ENCODE measurements around the gene HOXC11. TPM values are rescaled to one million over a fixed set of nuclear protein-coding genes. Genes with fewer than 3 reads are reported as not detected.

HOXC11 gene
- total and polyA plus RNA-seq, 2 donors (not counting 1 experiment from before 2014, with no cell fraction given) = not detected

DNA sequence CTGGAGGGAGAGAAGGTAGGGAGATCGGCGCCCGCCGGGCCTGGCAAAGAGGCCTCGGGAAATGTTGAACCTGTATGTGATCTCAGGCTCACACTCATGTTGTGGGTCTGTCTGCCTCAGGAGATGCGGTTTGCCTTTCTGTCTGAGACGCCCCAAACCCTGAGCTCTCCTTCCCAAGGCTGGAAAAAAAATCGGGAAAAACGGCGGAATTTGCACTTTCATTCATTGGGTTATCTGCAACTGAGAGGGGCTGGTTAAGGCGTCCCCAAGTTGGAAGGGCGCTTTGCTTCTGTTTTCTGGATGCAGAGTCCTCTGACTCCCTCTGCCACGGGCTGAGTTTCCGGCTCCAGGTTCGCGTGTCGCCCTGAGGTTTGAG, 22.1 kb downstream of the HOXC11 start:
- WGBS (ENCODE audit: insufficient coverage) = 5% methylated on average over 17 of the region's 17 CpGs
- ChIA-PET POLR2A (interaction anchor here (0.6 to 0.7 kb wide), 2 partner anchors 19 to 219 kb away, joined by 3 to 10 read pairs; no protein-coding TSS in a partner anchor), CTCF (no interaction called here)
- no peaks in the 10 kb centered on the region for H3K9me3 Mint-ChIP-seq (ENCODE audit: insufficient read depth)
- Histone ChIP-seq H3K27me3 (replicated peaks in 1 of 4; ENCODE audit: control extremely low read depth in 1 of 4, control insufficient read depth in 3 of 4, insufficient read depth in 4 of 4, low read length in 3 of 4) (peaks cover 0 to 98% (median 86%) of the 10 kb centered on the region in 4 experiments), H3K9ac (ENCODE audit: low read length) (peak overlapping the region; percentile 58), H3K27ac (ENCODE audit: low read length in 2 of 2) (no peak overlapping the region), H3K9me3 (ENCODE audit: control extremely low read depth in 1 of 3, control insufficient read depth in 2 of 3, insufficient read depth in 1 of 3, low read length in 2 of 3) (peaks cover 0 to 73% (median 0%) of the 10 kb centered on the region in 3 donors), H3K79me2 (ENCODE audit: control insufficient read depth, insufficient read depth, low read length) (no peaks in the 10 kb centered on the region), H3K4me2 (replicated peaks; ENCODE audit: low read depth, low read length, poor library complexity, severe bottlenecking) (peak overlapping the region; percentile 96), H2AFZ (ENCODE audit: insufficient read depth, low read depth, low read length, poor library complexity, severe bottlenecking) (peak overlapping the region; percentile 70), H3K4me3 (ENCODE audit: control extremely low read depth in 1 of 5, extremely low read depth in 1 of 5, insufficient read depth in 1 of 5, low read depth in 2 of 5, low read length in 4 of 5) (peak overlapping the region in 3 of 5 experiments; percentile 57 to 60 (median 59)), H3K36me3 (replicated peaks in 1 of 2; ENCODE audit: control extremely low read depth in 1 of 2, control insufficient read depth in 1 of 2, extremely low read depth in 1 of 2, insufficient read depth in 2 of 2, low read length in 1 of 2) (no peaks in the 10 kb centered on the region), H4K20me1 (ENCODE audit: control insufficient read depth, insufficient read depth, low read length, poor library complexity, severe bottlenecking) (no peaks in the 10 kb centered on the region), H3K4me1 (ENCODE audit: control insufficient read depth in 2 of 2, insufficient read depth in 2 of 2, low read length in 2 of 2) (peaks cover 34 to 64% of the 10 kb centered on the region in 2 donors)
- H3K27ac Mint-ChIP-seq = peak overlapping the region; percentile 47
- intact Hi-C loops (cut with micrococcal nuclease) = loop anchor here (5.0 kb wide), 2 partner anchors 37 to 43 kb away; partner anchors contain the start of genes HOXC12 and HOXC5
- DNase-seq (no peak), ATAC-seq (ENCODE audit: low read depth) (no peak)
- peak overlapping the region; percentile 89 for H3K4me3 Mint-ChIP-seq
- no peak for TF ChIP-seq EZH2 (IDR thresholded peaks at IDR 0.05; ENCODE audit: borderline replicate concordance, insufficient read depth, low read depth, low read length, poor library complexity, severe bottlenecking)
- TF ChIP-seq, protein P1, sequence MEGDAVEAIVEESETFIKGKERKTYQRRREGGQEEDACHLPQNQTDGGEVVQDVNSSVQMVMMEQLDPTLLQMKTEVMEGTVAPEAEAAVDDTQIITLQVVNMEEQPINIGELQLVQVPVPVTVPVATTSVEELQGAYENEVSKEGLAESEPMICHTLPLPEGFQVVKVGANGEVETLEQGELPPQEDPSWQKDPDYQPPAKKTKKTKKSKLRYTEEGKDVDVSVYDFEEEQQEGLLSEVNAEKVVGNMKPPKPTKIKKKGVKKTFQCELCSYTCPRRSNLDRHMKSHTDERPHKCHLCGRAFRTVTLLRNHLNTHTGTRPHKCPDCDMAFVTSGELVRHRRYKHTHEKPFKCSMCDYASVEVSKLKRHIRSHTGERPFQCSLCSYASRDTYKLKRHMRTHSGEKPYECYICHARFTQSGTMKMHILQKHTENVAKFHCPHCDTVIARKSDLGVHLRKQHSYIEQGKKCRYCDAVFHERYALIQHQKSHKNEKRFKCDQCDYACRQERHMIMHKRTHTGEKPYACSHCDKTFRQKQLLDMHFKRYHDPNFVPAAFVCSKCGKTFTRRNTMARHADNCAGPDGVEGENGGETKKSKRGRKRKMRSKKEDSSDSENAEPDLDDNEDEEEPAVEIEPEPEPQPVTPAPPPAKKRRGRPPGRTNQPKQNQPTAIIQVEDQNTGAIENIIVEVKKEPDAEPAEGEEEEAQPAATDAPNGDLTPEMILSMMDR (IDR thresholded peaks at IDR 0.05) = no peak
- H3K27me3 Mint-ChIP-seq = peaks cover 91% of the 10 kb centered on the region
- H3K4me1 Mint-ChIP-seq = peaks cover 37% of the 10 kb centered on the region
